ENCODE results near the gene PDE9A. TPM values are rescaled to one million over a fixed set of nuclear protein-coding genes. Genes with fewer than 3 reads are reported as not detected.

Gene PDE9A
- total and polyA plus RNA-seq, 2 of the 4 experiments (the other 2 are of a cell fraction): 0.89 to 0.90 TPM

GRCh38 chr21:42684109-42684916, 30.9 kb downstream of the PDE9A start:
- Histone ChIP-seq H3K23ac (ENCODE audit: low read depth, low read length) (no peak overlapping the region), H3K27ac (ENCODE audit: insufficient read depth, low read length) (no peak overlapping the region), H2BK120ac (ENCODE audit: low read depth, low read length) (no peak overlapping the region), H4K8ac (ENCODE audit: low read depth in 2 of 2, low read length in 2 of 2) (no peak overlapping the region), H3K9ac (ENCODE audit: low read depth, low read length) (no peak overlapping the region), H2BK15ac (ENCODE audit: low read depth, low read length) (no peak overlapping the region), H3K27me3 (ENCODE audit: control insufficient read depth, insufficient read depth, low read length) (peaks cover 5% of the 10 kb centered on the region), H4K5ac (ENCODE audit: low read depth, low read length) (no peak overlapping the region), H2AFZ (replicated peaks; ENCODE audit: low read length, poor library complexity) (no peak overlapping the region), H2BK20ac (ENCODE audit: low read depth, low read length) (no peak overlapping the region), H4K91ac (ENCODE audit: insufficient read depth, low read depth, low read length) (no peak overlapping the region), H4K20me1 (ENCODE audit: insufficient read depth, low read length) (no peaks in the 10 kb centered on the region), H3K4ac (ENCODE audit: low read depth, low read length) (no peak overlapping the region), H3K4me3 (ENCODE audit: insufficient read depth, low read depth, low read length) (no peak overlapping the region), H3K4me1 (ENCODE audit: control insufficient read depth, insufficient read depth, low read length) (no peaks in the 10 kb centered on the region), H3K4me2 (ENCODE audit: low read depth, low read length) (no peak overlapping the region), H3K56ac (ENCODE audit: extremely low read depth, insufficient read depth, low read length) (no peak overlapping the region), H2BK5ac (ENCODE audit: low read depth, low read length, poor library complexity, severe bottlenecking) (no peak overlapping the region), H3K14ac (replicated peaks; ENCODE audit: low read depth, low read length) (no peak overlapping the region), H2AK9ac (replicated peaks; ENCODE audit: low read depth, low read length, poor library complexity) (no peak overlapping the region), H3K36me3 (ENCODE audit: control insufficient read depth, insufficient read depth, low read length) (no peaks in the 10 kb centered on the region), H2AK5ac (ENCODE audit: low read depth, low read length) (no peak overlapping the region), H3K79me1 (ENCODE audit: low read depth in 1 of 2, low read length in 2 of 2) (no peaks in the 10 kb centered on the region), H3K9me1 (ENCODE audit: insufficient read depth, low read length) (no peaks in the 10 kb centered on the region), H3K18ac (ENCODE audit: low read depth, low read length) (no peak overlapping the region), H3K9me3 (ENCODE audit: control insufficient read depth, insufficient read depth, low read length) (no peaks in the 10 kb centered on the region)
- in situ Hi-C loops (cut with MboI; ENCODE audit: low sequenced_read_pairs) (no loop called here), intact Hi-C loops (cut with micrococcal nuclease) (no loop called here), dilution Hi-C loops (cut with HindIII; ENCODE audit: low sequenced_read_pairs, unreplicated experiment) (no loop called here)
- no TSS peak for BruUV-seq (replicated peaks)
- 80% methylated on average over 7 of the region's 22 CpGs; no CpG with 5 or more reads in 1 of the 2 experiments for WGBS, 2 experiments (ENCODE audit: extremely low coverage in 2 of 2, insufficient read length in 1 of 2)
- ChIA-PET CTCF (no interaction called here), POLR2A (ENCODE audit: unreplicated experiment) (interaction anchor here (0.6 kb wide), 1 partner anchor 290 kb away, joined by 3 read pairs; no protein-coding TSS in a partner anchor)
- ATAC-seq (ENCODE audit: low read depth) (no peak), DNase-seq (no peak)
- TF ChIP-seq RCOR1 (IDR thresholded peaks at IDR 0.05; ENCODE audit: insufficient replicate concordance, low read length) (no peak), USF2 (IDR thresholded peaks at IDR 0.05; ENCODE audit: low read depth, low read length) (no peak), RAD21 (IDR thresholded peaks at IDR 0.05; ENCODE audit: low read length) (no peak), CEBPB (IDR thresholded peaks at IDR 0.05; ENCODE audit: low read depth, low read length) (no peak), RFX5 (IDR thresholded peaks at IDR 0.05; ENCODE audit: low read depth, low read length) (no peak), MAZ (IDR thresholded peaks at IDR 0.05; ENCODE audit: borderline replicate concordance, low read depth, low read length) (no peak), NFE2L2 (IDR thresholded peaks at IDR 0.05; ENCODE audit: low read depth, low read length) (no peak), CHD1 (IDR thresholded peaks at IDR 0.05; ENCODE audit: low read depth, low read length) (no peak), POLR2A (IDR thresholded peaks at IDR 0.05; ENCODE audit: low read depth, low read length) (no peak), FOS (IDR thresholded peaks at IDR 0.05; ENCODE audit: low read depth, low read length) (no peak), SMC3 (IDR thresholded peaks at IDR 0.05; ENCODE audit: low read depth, low read length) (no peak), CTCF (conservative IDR thresholded peaks at IDR 0.05; ENCODE audit: low read depth, low read length) (no peak), MAFK (IDR thresholded peaks at IDR 0.05; ENCODE audit: low read depth, low read length) (no peak), MXI1 (IDR thresholded peaks at IDR 0.05; ENCODE audit: borderline replicate concordance, low read depth, low read length) (no peak), BHLHE40 (IDR thresholded peaks at IDR 0.05; ENCODE audit: low read depth, low read length) (no peak)
